Keratinocyte (primary cell): ENCODE data around the gene TNFRSF25.
"Not testable (repeated sequence)": the region's sequence is repeated elsewhere in the genome, so short reads cannot be mapped to it uniquely, and the experiment has no call there.

Experiments
- EZH2 ChIP-seq: IDR thresholded peaks from one replicate; pipeline ENCODE4 v1.6.1; 2012; ENCODE audit warnings: inconsistent platforms, mild to moderate bottlenecking, low read length, moderate library complexity
- TF ChIP-seq, protein P1 (sequence below), 3 experiments: IDR thresholded peaks in 1 of 3; conservative IDR thresholded peaks in 1 of 3; optimal IDR thresholded peaks in 1 of 3; 2 replicates in 2 of 3; 3 replicates in 1 of 3; pipeline versions ENCODE3 to v1.5.1; 2011; ENCODE audit warnings: low read length in 3 of 3, mild to moderate bottlenecking in 3 of 3, moderate library complexity in 2 of 3, control low read depth in 1 of 3, inconsistent platforms in 1 of 3; ENCODE audit not compliant: insufficient read depth in 2 of 3; ENCODE audit errors: extremely low read depth in 1 of 3

DNA sequence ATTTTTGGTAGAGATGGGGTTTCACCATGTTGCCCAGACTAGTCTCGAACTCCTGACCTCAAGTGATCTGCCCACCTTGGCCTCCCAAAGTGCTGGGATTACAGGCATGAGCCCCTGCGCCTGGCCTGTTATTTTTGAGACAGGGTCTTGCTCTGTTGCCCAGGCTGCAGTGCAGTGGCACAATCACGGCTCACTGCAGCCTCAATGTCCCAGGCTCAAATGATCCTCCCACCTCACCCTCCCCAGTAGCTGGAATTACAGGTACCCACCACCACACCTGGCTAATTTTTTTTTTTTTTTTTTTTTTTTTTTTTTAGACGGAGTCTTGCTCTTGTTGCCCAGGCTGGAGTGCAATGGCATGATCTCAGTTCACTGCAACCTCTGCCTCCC, 27.9 kb upstream of the TNFRSF25 start:
- TF ChIP-seq, protein P1, sequence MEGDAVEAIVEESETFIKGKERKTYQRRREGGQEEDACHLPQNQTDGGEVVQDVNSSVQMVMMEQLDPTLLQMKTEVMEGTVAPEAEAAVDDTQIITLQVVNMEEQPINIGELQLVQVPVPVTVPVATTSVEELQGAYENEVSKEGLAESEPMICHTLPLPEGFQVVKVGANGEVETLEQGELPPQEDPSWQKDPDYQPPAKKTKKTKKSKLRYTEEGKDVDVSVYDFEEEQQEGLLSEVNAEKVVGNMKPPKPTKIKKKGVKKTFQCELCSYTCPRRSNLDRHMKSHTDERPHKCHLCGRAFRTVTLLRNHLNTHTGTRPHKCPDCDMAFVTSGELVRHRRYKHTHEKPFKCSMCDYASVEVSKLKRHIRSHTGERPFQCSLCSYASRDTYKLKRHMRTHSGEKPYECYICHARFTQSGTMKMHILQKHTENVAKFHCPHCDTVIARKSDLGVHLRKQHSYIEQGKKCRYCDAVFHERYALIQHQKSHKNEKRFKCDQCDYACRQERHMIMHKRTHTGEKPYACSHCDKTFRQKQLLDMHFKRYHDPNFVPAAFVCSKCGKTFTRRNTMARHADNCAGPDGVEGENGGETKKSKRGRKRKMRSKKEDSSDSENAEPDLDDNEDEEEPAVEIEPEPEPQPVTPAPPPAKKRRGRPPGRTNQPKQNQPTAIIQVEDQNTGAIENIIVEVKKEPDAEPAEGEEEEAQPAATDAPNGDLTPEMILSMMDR (optimal IDR thresholded peaks at IDR 0.05 in 1 of 3, IDR thresholded peaks at IDR 0.05 in 1 of 3, conservative IDR thresholded peaks at IDR 0.05 in 1 of 3; ENCODE audit: extremely low read depth in 1 of 3, insufficient read depth in 2 of 3, low read length in 3 of 3) = not testable (repeated sequence)
- TF ChIP-seq EZH2 = not testable (repeated sequence)
